ENCODE results near the gene SPRY4.

SPRY4 gene

GRCh38 chr5:142330026-142330425, 5.2 kb upstream of the SPRY4 start:
- H3K36me3 ChIP-seq: no peaks in the 10 kb centered on the region
- TF ChIP-seq CTCF (IDR thresholded peaks at IDR 0.05): no peak
- peaks cover 1 to 5% of the 10 kb centered on the region in 2 experiments for H3K4me1 ChIP-seq (ENCODE audit: control insufficient read depth in 1 of 2, insufficient read depth in 1 of 2, low read depth in 1 of 2, low read length in 1 of 2)
- H3K9me3 ChIP-seq: no peaks in the 10 kb centered on the region
- H3K27me3 ChIP-seq: peaks cover 97% of the 10 kb centered on the region
- no peak overlapping the region for H3K4me3 ChIP-seq (ENCODE audit: low read depth in 1 of 2, low read length in 1 of 2)
- no peak overlapping the region for H3K27ac ChIP-seq

GRCh38 chr5:142327111-142327842, 2.5 kb upstream of the SPRY4 start:
- peaks cover 12 to 13% of the 10 kb centered on the region in 2 experiments for H3K4me1 ChIP-seq (ENCODE audit: control insufficient read depth in 1 of 2, insufficient read depth in 1 of 2, low read depth in 1 of 2, low read length in 1 of 2)
- H3K27ac ChIP-seq: no peak overlapping the region
- peaks cover 100% of the 10 kb centered on the region for H3K27me3 ChIP-seq
- TF ChIP-seq CTCF (IDR thresholded peaks at IDR 0.05): no peak
- no peak overlapping the region for H3K4me3 ChIP-seq (ENCODE audit: low read depth in 1 of 2, low read length in 1 of 2)
- H3K9me3 ChIP-seq: no peaks in the 10 kb centered on the region
- H3K36me3 ChIP-seq: no peaks in the 10 kb centered on the region

- H3K27me3 ChIP-seq: peaks cover 100% of the 10 kb centered on the region
- H3K4me3 ChIP-seq (ENCODE audit: low read depth in 1 of 2, low read length in 1 of 2): no peak overlapping the region
These were observed 1.7 kb upstream of the SPRY4 start for GRCh38 chr5:142326480-142326938.

GRCh38 chr5:142325725-142326479, 1.1 kb upstream of the SPRY4 start:
- Histone ChIP-seq H3K4me3 (ENCODE audit: low read depth in 1 of 2, low read length in 1 of 2) (no peak overlapping the region), H3K4me1 (ENCODE audit: control insufficient read depth in 1 of 2, insufficient read depth in 1 of 2, low read depth in 1 of 2, low read length in 1 of 2) (peaks cover 12 to 13% of the 10 kb centered on the region in 2 experiments), H3K9me3 (no peaks in the 10 kb centered on the region), H3K36me3 (no peaks in the 10 kb centered on the region), H3K27ac (no peak overlapping the region), H3K27me3 (peaks cover 100% of the 10 kb centered on the region)
- TF ChIP-seq CTCF (IDR thresholded peaks at IDR 0.05): no peak

More at GRCh38 chr5:142326480-142326938, 1.7 kb upstream of the SPRY4 start:
- H3K27ac ChIP-seq: no peak overlapping the region
- H3K4me1 ChIP-seq (ENCODE audit: control insufficient read depth in 1 of 2, insufficient read depth in 1 of 2, low read depth in 1 of 2, low read length in 1 of 2): peaks cover 12 to 13% of the 10 kb centered on the region in 2 experiments
- no peaks in the 10 kb centered on the region for H3K9me3 ChIP-seq
- TF ChIP-seq CTCF (IDR thresholded peaks at IDR 0.05): no peak
- no peaks in the 10 kb centered on the region for H3K36me3 ChIP-seq

- no peaks in the 10 kb centered on the region for H3K36me3 ChIP-seq
- peaks cover 100% of the 10 kb centered on the region for H3K27me3 ChIP-seq
- H3K4me3 ChIP-seq (ENCODE audit: low read depth in 1 of 2, low read length in 1 of 2): peak overlapping the region; percentile 20 to 30
- no peak for TF ChIP-seq CTCF (IDR thresholded peaks at IDR 0.05)
- no peaks in the 10 kb centered on the region for H3K9me3 ChIP-seq
- H3K4me1 ChIP-seq (ENCODE audit: control insufficient read depth in 1 of 2, insufficient read depth in 1 of 2, low read depth in 1 of 2, low read length in 1 of 2): peaks cover 12 to 13% of the 10 kb centered on the region in 2 experiments
- H3K27ac ChIP-seq: no peak overlapping the region
These were observed 518 bp downstream of the SPRY4 start for GRCh38 chr5:142324136-142324870.
